ENCODE measurements around the gene AKAP1. TPM values are rescaled to one million over a fixed set of nuclear protein-coding genes. Genes with fewer than 3 reads are reported as not detected.

Gene AKAP1
- total and polyA plus RNA-seq, 9 of the 15 experiments (the other 6 are each of a cell fraction or from before 2014, with no cell fraction given) = 12.9 to 63.8 (median 36.4) TPM

GRCh38 chr17:57107498-57108101 is 22.6 kb downstream of the AKAP1 start:
- Histone ChIP-seq H3K4me3 (no peak overlapping the region), H3K9ac (ENCODE audit: insufficient read depth in 1 of 2, low read depth in 2 of 2, low read length in 2 of 2) (peak overlapping the region; percentile 22 to 78; a peak in 2 of 4 replicates), H4K20me1 (replicated peaks; ENCODE audit: control insufficient read depth, insufficient read depth, low read length) (no peaks in the 10 kb centered on the region; the same call in 1 of the 2 replicates), H3K27ac (ENCODE audit: extremely low read depth, low read depth, low read length) (peak overlapping the region; percentile 66; the same call in 2 of the 3 replicates), H3K4me1 (replicated peaks in 1 of 2; ENCODE audit: control insufficient read depth in 2 of 2, insufficient read depth in 2 of 2, low read length in 2 of 2) (peaks cover 30 to 36% of the 10 kb centered on the region in 2 experiments), H3K79me2 (ENCODE audit: control insufficient read depth, insufficient read depth, low read length) (peaks cover 43% of the 10 kb centered on the region), H3K27me3 (ENCODE audit: control insufficient read depth in 2 of 2, insufficient read depth in 2 of 2, low read length in 2 of 2) (no peaks in the 10 kb centered on the region), H3K4me2 (ENCODE audit: insufficient read depth, low read length) (peak overlapping the region; percentile 63), H2AFZ (ENCODE audit: low read depth, low read length) (peak overlapping the region; percentile 35), H3K36me3 (ENCODE audit: control insufficient read depth, insufficient read depth, low read length) (peaks cover 66% of the 10 kb centered on the region), H3K9me3 (replicated peaks; ENCODE audit: control insufficient read depth, insufficient read depth, low read depth, low read length) (no peaks in the 10 kb centered on the region), H3K9me1 (ENCODE audit: control insufficient read depth, insufficient read depth, low read length) (peaks cover 4% of the 10 kb centered on the region)
- 18% methylated on average over 12 of the region's 12 CpGs for WGBS (ENCODE audit: insufficient coverage, low coverage, missing lambda C conversion rate)
- intact Hi-C loops (cut with micrococcal nuclease) = no loop called here
- ATAC-seq = peak; percentile 69
- DNase-seq (ENCODE audit: extremely low read depth in 1 of 4, low spot score in 3 of 4) = peak; percentile 48 to 84 (median 64)
- FAIRE-seq = peak; percentile 88
- no TSS peak for BruUV-seq (replicated peaks)
- ChIA-PET CTCF (ENCODE audit: low intra/inter-chr PET ratio) (interaction anchor here (0.6 kb wide), 1 partner anchor 21 kb away, joined by 5 read pairs; no protein-coding TSS in a partner anchor), POLR2A (interaction anchor here (0.6 to 1.8 kb wide), 6 partner anchors 15 to 313 kb away, joined by 3 to 7 read pairs (median 3); no protein-coding TSS in a partner anchor)
- in situ Hi-C loops (cut with MboI) = loop anchor here (5.0 kb wide), 1 partner anchor 90 kb away; no protein-coding TSS in a partner anchor
- TF ChIP-seq YBX1 (IDR thresholded peaks at IDR 0.05) (no peak), TFAP4 (CRISPR knock-in tag; IDR thresholded peaks at IDR 0.05; ENCODE audit: borderline replicate concordance) (no peak), IRF1 (CRISPR knock-in tag; IDR thresholded peaks at IDR 0.05; ENCODE audit: borderline replicate concordance) (no peak), ZNF165 (CRISPR knock-in tag; IDR thresholded peaks at IDR 0.05; ENCODE audit: borderline replicate concordance) (no peak), ZNF79 (CRISPR knock-in tag; IDR thresholded peaks at IDR 0.05; ENCODE audit: low read depth) (no peak), HES1 (IDR thresholded peaks at IDR 0.05; ENCODE audit: low read depth) (no peak), ZNF384 (IDR thresholded peaks at IDR 0.05; ENCODE audit: low read depth, low read length) (peak; percentile 71), FOXK1 (CRISPR knock-in tag; IDR thresholded peaks at IDR 0.05; ENCODE audit: borderline replicate concordance) (no peak), NR2C1 (IDR thresholded peaks at IDR 0.05) (0 out of 2 replicates have a peak, but pooled peaks have one; percentile 36), NR2C1 (tag; IDR thresholded peaks at IDR 0.05) (0 out of 2 replicates have a peak, but pooled peaks have one; percentile 29), KDM1A (IDR thresholded peaks at IDR 0.05) (peak; percentile 30 to 45; a peak in 2 of 4 replicates), NFE2 (IDR thresholded peaks at IDR 0.05; ENCODE audit: low read depth) (no peak), GABPA (tag; conservative IDR thresholded peaks at IDR 0.05; ENCODE audit: low read depth) (no peak), ZHX1 (conservative IDR thresholded peaks at IDR 0.05; ENCODE audit: low read length) (no peak), ZNF584 (CRISPR knock-in tag; IDR thresholded peaks at IDR 0.05; ENCODE audit: low read depth) (no peak), MAX (CRISPR knock-in tag; IDR thresholded peaks at IDR 0.05) (no peak), FOSL1 (tag; conservative IDR thresholded peaks at IDR 0.05) (peak; percentile 64)

All from K562 (cell line).